ENCODE measurements around the gene CHRNA4. TPM values are rescaled to one million over a fixed set of nuclear protein-coding genes. Genes with fewer than 3 reads are reported as not detected.
A peak's percentile ranks its signal among the peaks of the same experiment; 100 is the strongest.

The CHRNA4 gene
- polyA plus RNA-seq, 1 experiment: not detected

DNA sequence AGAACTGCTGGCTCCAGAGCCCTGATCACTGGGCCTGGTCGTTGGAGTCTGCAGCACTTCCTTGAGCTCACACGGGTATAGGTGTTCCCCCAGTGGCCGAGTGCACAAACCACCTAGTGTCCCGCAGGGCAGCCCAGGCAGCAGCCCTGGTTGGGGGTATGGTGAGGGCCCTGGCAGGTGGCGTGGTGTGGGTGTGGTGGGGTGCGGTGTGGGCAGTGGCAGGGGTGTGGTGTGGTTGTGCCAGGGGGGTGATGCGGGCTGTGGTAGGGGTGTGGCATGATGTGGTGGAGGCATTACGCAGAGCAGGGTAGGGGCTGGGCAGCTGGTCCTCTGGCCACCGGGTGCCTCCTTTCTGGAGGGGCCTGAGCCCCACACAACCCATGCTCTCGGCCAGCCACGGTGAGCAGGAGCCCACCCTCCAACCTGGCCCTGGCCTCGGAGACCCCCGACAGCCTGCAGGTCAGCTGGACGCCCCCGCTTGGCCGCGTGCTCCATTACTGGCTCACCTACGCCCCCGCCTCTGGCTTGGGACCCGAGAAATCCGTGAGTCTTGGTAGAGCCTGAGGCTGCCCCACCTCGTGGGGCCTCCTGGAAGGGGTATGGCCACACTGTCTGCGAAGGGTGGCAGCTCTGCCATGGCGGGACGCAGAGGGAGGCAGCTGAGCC, 47.7 kb downstream of the CHRNA4 start:
- DNase-seq (ENCODE audit: low read depth, low spot score): no peak
- Histone ChIP-seq H3K4me3 (ENCODE audit: low read depth, low read length) (no peak overlapping the region), H3K9me3 (ENCODE audit: control insufficient read depth, insufficient read depth, low read length) (no peaks in the 10 kb centered on the region; the same call in 1 of the 2 replicates), H3K27me3 (ENCODE audit: control insufficient read depth, insufficient read depth, low read length) (peaks cover 3% of the 10 kb centered on the region), H3K27ac (ENCODE audit: low read depth, low read length) (no peak overlapping the region)
- TF ChIP-seq, protein P1, sequence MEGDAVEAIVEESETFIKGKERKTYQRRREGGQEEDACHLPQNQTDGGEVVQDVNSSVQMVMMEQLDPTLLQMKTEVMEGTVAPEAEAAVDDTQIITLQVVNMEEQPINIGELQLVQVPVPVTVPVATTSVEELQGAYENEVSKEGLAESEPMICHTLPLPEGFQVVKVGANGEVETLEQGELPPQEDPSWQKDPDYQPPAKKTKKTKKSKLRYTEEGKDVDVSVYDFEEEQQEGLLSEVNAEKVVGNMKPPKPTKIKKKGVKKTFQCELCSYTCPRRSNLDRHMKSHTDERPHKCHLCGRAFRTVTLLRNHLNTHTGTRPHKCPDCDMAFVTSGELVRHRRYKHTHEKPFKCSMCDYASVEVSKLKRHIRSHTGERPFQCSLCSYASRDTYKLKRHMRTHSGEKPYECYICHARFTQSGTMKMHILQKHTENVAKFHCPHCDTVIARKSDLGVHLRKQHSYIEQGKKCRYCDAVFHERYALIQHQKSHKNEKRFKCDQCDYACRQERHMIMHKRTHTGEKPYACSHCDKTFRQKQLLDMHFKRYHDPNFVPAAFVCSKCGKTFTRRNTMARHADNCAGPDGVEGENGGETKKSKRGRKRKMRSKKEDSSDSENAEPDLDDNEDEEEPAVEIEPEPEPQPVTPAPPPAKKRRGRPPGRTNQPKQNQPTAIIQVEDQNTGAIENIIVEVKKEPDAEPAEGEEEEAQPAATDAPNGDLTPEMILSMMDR (IDR thresholded peaks at IDR 0.05; ENCODE audit: low read depth, low read length): no peak
- ChIA-PET CTCF (no interaction called here), POLR2A (no interaction called here)

DNA sequence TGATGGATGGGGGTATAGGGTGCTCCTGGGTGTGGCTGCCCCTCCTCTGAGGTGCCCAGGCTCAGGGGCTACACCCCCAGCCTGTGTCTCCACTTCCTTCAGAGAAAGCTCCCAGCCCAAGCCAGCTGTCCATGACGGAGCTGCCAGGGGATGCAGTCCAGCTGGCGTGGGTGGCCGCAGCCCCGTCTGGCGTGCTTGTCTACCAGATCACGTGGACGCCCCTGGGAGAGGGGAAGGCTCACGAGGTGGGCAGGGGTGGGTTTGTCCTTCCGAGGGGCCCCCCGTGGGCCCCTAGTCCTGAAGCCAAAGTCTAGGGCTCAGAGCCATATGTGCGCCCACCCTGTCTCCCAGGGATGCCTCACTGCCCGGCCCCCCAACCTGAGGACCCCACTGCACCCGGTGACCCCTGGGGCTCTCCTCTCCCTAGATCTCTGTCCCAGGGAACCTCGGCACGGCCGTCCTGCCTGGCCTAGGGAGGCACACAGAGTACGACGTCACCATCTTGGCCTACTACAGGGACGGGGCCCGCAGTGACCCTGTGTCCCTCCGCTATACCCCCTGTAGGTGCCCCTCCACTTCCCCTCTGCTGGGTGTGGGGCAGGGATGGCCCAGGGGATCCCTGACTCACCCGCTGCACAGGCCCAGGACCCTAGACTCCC, 48.3 kb downstream of the CHRNA4 start:
- DNase-seq (ENCODE audit: low read depth, low spot score): peak; percentile 33

DNA sequence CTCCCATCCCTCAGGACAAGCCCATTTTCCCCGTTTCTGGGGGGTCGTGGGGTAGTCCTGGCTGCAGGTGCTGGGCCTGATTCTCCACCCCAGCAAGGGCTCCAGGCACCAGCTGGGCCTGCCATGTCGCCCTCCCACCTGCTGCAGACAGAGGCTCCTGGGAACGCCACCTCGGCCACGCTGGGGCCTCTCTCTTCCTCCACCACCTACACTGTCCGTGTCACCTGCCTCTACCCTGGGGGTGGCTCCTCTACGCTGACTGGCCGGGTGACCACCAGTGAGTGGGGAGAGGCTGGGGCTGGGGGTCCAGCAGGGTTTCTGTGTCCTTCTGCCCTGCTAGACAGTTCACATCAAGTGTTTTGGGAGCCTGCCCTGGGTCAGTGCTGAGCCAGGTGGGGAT, 48.9 kb downstream of the CHRNA4 start:
- CTCF ChIA-PET: no interaction called here
- H3K4me3 ChIP-seq (ENCODE audit: low read depth, low read length): no peak overlapping the region
- TF ChIP-seq, protein P1 (IDR thresholded peaks at IDR 0.05; ENCODE audit: low read depth, low read length): no peak
- H3K27ac ChIP-seq (ENCODE audit: low read depth, low read length): no peak overlapping the region
- no peak for DNase-seq (ENCODE audit: low read depth, low spot score)
- POLR2A ChIA-PET: no interaction called here
- H3K9me3 ChIP-seq (ENCODE audit: control insufficient read depth, insufficient read depth, low read length): no peaks in the 10 kb centered on the region; the same call in 1 of the 2 replicates
- H3K27me3 ChIP-seq (ENCODE audit: control insufficient read depth, insufficient read depth, low read length): no peaks in the 10 kb centered on the region

More for the DNA sequence above, 48.3 kb downstream of the CHRNA4 start:
- peaks cover 2% of the 10 kb centered on the region for H3K27me3 ChIP-seq (ENCODE audit: control insufficient read depth, insufficient read depth, low read length)
- ChIA-PET CTCF (no interaction called here), POLR2A (no interaction called here)
- TF ChIP-seq, protein P1 (IDR thresholded peaks at IDR 0.05; ENCODE audit: low read depth, low read length): no peak
- no peaks in the 10 kb centered on the region; the same call in 1 of the 2 replicates for H3K9me3 ChIP-seq (ENCODE audit: control insufficient read depth, insufficient read depth, low read length)
- no peak overlapping the region for H3K27ac ChIP-seq (ENCODE audit: low read depth, low read length)
- no peak overlapping the region for H3K4me3 ChIP-seq (ENCODE audit: low read depth, low read length)

DNA sequence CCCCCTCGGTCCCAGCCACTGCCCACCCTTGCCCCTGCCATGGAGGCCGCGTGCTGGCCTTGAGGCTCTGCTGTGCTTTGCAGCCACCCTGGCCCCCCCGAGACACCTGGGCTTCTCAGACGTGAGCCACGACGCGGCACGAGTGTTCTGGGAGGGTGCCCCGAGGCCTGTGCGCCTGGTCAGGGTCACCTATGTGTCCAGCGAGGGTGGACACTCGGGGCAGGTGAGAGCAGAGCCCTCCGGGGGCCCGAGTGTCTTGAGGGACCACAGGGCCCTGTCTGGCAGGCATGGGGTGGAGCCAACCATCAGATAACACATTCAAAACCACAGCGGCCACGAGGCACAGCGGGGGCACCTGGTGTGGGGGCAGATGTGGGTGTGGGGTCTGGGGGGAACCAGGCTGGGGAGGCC, 49.3 kb downstream of the CHRNA4 start:
- no peaks in the 10 kb centered on the region; the same call in 1 of the 2 replicates for H3K9me3 ChIP-seq (ENCODE audit: control insufficient read depth, insufficient read depth, low read length)
- ChIA-PET CTCF (no interaction called here), POLR2A (no interaction called here)
- TF ChIP-seq, protein P1 (IDR thresholded peaks at IDR 0.05; ENCODE audit: low read depth, low read length): no peak
- H3K27me3 ChIP-seq (ENCODE audit: control insufficient read depth, insufficient read depth, low read length): no peaks in the 10 kb centered on the region
- no peak overlapping the region for H3K27ac ChIP-seq (ENCODE audit: low read depth, low read length)
- no peak overlapping the region for H3K4me3 ChIP-seq (ENCODE audit: low read depth, low read length)
- DNase-seq (ENCODE audit: low read depth, low spot score): no peak

DNA sequence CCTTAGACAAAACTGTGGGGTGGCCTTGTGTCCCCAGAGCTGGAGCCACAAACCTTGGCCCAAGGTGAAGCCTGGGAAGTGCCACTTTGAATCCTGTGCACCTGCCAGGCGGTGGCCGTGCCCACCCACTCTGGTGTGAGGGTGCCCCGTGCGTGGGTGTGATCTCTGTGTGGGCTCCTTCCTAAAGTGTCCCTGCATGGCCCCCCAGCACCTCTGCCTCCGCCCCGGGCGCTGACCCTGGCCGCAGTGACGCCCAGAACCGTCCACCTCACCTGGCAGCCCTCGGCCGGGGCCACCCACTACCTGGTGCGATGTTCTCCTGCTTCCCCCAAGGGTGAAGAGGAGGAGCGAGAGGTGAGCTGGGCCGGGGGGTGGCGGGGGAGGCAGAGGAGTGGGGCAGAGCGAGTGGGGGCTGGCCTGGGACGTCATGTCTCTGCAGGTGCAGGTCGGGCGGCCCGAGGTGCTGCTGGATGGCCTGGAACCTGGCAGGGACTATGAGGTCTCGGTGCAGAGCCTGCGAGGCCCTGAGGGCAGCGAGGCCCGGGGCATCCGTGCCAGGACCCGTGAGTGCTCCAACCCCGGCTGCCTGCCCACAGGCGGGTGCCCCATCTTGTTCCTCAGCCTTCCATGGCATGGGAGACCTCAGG, 49.8 kb downstream of the CHRNA4 start:
- ChIA-PET CTCF (interaction anchor here (1.3 to 2.9 kb wide), 3 partner anchors 66 to 88 kb away, joined by 5 to 47 read pairs (median 7); no protein-coding TSS in a partner anchor), POLR2A (interaction anchor here (0.7 kb wide), 1 partner anchor 70 kb away, joined by 4 read pairs; no protein-coding TSS in a partner anchor)
- H3K27me3 ChIP-seq (ENCODE audit: control insufficient read depth, insufficient read depth, low read length): no peaks in the 10 kb centered on the region
- H3K27ac ChIP-seq (ENCODE audit: low read depth, low read length): no peak overlapping the region
- H3K4me3 ChIP-seq (ENCODE audit: low read depth, low read length): no peak overlapping the region
- DNase-seq (ENCODE audit: low read depth, low spot score): no peak
- TF ChIP-seq, protein P1 (IDR thresholded peaks at IDR 0.05; ENCODE audit: low read depth, low read length): no peak
- H3K9me3 ChIP-seq (ENCODE audit: control insufficient read depth, insufficient read depth, low read length): no peaks in the 10 kb centered on the region; the same call in 1 of the 2 replicates
